Loucy (cell line): ENCODE measurements around the gene FTCDNL1.

Experiments
- H2AFZ ChIP-seq: fragments of 200-600 bp; sonication (generic); 2 replicates; pipeline ENCODE4 v1.6.0; 2016; ENCODE audit warnings: antibody characterized with exemption, mild to moderate bottlenecking, low read length, moderate library complexity
- H3F3A ChIP-seq: fragments of 200-600 bp; 2 replicates; pipeline ENCODE4 v1.6.0; 2016; ENCODE audit warnings: antibody characterized with exemption, low read depth, mild to moderate bottlenecking
- H3K27me3 ChIP-seq: fragments of 200-600 bp; sonication (generic); 2 replicates; pipeline ENCODE4 v1.6.1; 2014; ENCODE audit warnings: low read length, mild to moderate bottlenecking; ENCODE audit not compliant: insufficient read depth, poor library complexity, severe bottlenecking
- H3K36me3 ChIP-seq: fragments of 200-600 bp; sonication (generic); 2 replicates; pipeline ENCODE4 v1.6.1; 2016; ENCODE audit warnings: low read length; ENCODE audit not compliant: insufficient read depth
- H3K4me1 ChIP-seq: fragments of 200-600 bp; sonication (generic); 2 replicates; pipeline ENCODE4 v1.5.1; 2014; ENCODE audit warnings: low read length, mild to moderate bottlenecking; ENCODE audit not compliant: insufficient read depth, poor library complexity, severe bottlenecking
- H3K4me2 ChIP-seq: fragments of 200-600 bp; sonication (generic); 2 replicates; pipeline ENCODE4 v1.6.0; 2014; ENCODE audit warnings: antibody characterized with exemption, low read length, low read depth, mild to moderate bottlenecking; ENCODE audit not compliant: poor library complexity, severe bottlenecking
- H3K4me3 ChIP-seq: fragments of 200-600 bp; sonication (generic); 2 replicates; pipeline ENCODE4 v1.5.1; 2014; ENCODE audit warnings: low read length, mild to moderate bottlenecking, mixed read lengths; ENCODE audit not compliant: poor library complexity, severe bottlenecking
- H3K79me2 ChIP-seq: fragments of 200-600 bp; sonication (generic); 2 replicates; pipeline ENCODE4 v1.6.1; 2014; ENCODE audit warnings: low read length; ENCODE audit not compliant: insufficient read depth
- H3K9ac ChIP-seq: fragments of 200-600 bp; sonication (generic); 2 replicates; pipeline ENCODE4 v1.6.0; 2014; ENCODE audit warnings: mild to moderate bottlenecking, low read depth, low read length, moderate library complexity; ENCODE audit not compliant: poor library complexity, severe bottlenecking
- H3K9me2 ChIP-seq: fragments of 200-600 bp; sonication (generic); replicated peaks from 2 replicates; pipeline ENCODE4 v1.6.1; 2016; ENCODE audit warnings: low read depth, low read length, mixed read lengths
- H3K9me3 ChIP-seq: fragments of 200-600 bp; sonication (generic); 2 replicates; pipeline ENCODE4 v1.6.1; 2014; ENCODE audit warnings: mild to moderate bottlenecking, antibody characterized with exemption, low read length, low read depth; ENCODE audit not compliant: insufficient read depth
- H4K20me1 ChIP-seq: fragments of 200-600 bp; sonication (generic); 2 replicates; pipeline ENCODE4 v1.6.0; 2014; ENCODE audit warnings: antibody characterized with exemption, low read length, mild to moderate bottlenecking; ENCODE audit not compliant: insufficient read depth, poor library complexity, severe bottlenecking
- EZH2phosphoT487 ChIP-seq: fragments of 200-600 bp; IDR thresholded peaks from 2 replicates; pipeline ENCODE4 v1.6.1; 2018; ENCODE audit warnings: antibody characterized with exemption, mild to moderate bottlenecking, moderate library complexity, borderline replicate concordance
- TF ChIP-seq, protein P1 (sequence below): fragments of 200-600 bp; sonication (generic); conservative IDR thresholded peaks from 2 replicates; pipeline ENCODE4 v1.5.1; 2014; ENCODE audit warnings: mild to moderate bottlenecking, antibody characterized with exemption, low read length

FTCDNL1 gene

DNA sequence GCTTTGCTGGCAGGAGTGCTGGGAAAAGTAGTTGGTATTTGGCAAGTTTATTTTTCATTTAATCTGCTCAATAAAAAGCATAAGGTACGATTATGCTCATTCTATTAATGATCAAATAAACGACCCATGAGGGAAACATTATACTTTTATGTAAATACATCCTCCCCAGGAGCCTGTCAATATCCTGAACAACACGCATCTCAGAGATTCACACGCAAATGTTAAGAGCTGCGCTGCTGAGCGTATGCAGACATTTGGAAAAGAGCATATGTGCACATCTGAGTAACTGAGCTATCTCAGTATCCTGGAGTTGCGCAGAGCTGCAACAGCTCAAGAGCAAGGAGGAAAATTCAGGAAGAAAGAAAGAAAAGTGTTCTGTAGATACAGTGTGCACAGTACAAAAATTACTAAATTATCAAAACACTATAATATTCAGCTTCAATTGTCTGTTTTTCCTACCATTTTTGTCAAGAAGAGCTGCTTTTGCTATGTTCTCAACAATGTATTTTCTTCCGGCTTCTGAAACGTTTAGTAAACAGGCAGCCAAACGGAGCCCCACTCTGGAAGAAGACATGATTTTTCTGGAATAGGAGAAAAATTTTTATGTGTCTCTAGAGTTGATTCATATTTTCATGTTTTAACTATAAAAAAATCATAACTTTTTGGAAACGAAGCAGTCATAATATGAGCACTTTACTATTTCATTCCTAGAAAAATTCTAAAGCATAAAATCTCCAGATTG is 2.4 kb downstream of the FTCDNL1 start:
- no peak overlapping the region for H2AFZ ChIP-seq
- H3K9me3 ChIP-seq = no peaks in the 10 kb centered on the region
- TF ChIP-seq EZH2phosphoT487 = no peak
- TF ChIP-seq, protein P1, sequence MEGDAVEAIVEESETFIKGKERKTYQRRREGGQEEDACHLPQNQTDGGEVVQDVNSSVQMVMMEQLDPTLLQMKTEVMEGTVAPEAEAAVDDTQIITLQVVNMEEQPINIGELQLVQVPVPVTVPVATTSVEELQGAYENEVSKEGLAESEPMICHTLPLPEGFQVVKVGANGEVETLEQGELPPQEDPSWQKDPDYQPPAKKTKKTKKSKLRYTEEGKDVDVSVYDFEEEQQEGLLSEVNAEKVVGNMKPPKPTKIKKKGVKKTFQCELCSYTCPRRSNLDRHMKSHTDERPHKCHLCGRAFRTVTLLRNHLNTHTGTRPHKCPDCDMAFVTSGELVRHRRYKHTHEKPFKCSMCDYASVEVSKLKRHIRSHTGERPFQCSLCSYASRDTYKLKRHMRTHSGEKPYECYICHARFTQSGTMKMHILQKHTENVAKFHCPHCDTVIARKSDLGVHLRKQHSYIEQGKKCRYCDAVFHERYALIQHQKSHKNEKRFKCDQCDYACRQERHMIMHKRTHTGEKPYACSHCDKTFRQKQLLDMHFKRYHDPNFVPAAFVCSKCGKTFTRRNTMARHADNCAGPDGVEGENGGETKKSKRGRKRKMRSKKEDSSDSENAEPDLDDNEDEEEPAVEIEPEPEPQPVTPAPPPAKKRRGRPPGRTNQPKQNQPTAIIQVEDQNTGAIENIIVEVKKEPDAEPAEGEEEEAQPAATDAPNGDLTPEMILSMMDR = no peak
- H3K36me3 ChIP-seq = no peaks in the 10 kb centered on the region
- H4K20me1 ChIP-seq = no peaks in the 10 kb centered on the region
- H3K9ac ChIP-seq = no peak overlapping the region
- H3F3A ChIP-seq = no peaks in the 10 kb centered on the region
- H3K4me1 ChIP-seq = no peaks in the 10 kb centered on the region
- no peaks in the 10 kb centered on the region for H3K9me2 ChIP-seq
- H3K79me2 ChIP-seq = no peaks in the 10 kb centered on the region
- no peak overlapping the region for H3K4me2 ChIP-seq
- no peak overlapping the region for H3K4me3 ChIP-seq
- no peaks in the 10 kb centered on the region for H3K27me3 ChIP-seq

DNA sequence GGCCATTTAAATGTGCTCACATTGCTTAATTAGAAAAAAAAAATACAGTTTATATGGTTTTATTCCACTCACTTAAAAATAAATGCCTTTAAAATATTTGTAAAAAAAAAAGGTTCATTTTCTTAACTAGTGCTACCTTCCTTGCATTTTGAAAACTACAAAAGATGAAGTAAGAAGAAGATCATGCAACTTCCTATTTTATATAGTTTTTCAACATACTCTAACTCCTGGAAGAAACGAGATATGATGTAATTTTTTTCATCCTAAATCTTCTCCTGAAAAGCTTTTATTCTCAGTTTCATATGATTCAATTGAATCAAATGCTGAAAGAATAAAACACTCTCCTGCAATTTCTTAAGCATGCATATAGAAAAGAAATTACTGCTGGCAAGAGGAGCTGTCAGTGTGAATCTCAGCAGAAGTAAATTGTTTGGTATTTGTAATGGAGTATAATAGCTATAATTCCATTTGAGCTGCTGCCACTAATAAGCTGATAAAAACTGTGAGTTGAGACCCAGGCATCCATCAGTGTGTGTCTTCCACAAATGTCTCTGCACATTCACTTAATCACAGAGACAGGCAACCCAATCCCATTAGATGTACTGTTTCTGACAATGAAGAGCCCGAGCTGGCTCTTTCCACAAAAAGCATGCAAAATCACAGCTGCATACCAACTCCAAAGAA is 3.7 kb downstream of the FTCDNL1 start:
- H3F3A ChIP-seq = no peaks in the 10 kb centered on the region
- TF ChIP-seq EZH2phosphoT487 = no peak
- no peaks in the 10 kb centered on the region for H3K79me2 ChIP-seq
- no peaks in the 10 kb centered on the region for H3K27me3 ChIP-seq
- H3K4me3 ChIP-seq = no peak overlapping the region
- no peaks in the 10 kb centered on the region for H3K4me1 ChIP-seq
- no peaks in the 10 kb centered on the region for H4K20me1 ChIP-seq
- H3K9me2 ChIP-seq = no peaks in the 10 kb centered on the region
- no peaks in the 10 kb centered on the region for H3K9me3 ChIP-seq
- H3K9ac ChIP-seq = no peak overlapping the region
- H3K4me2 ChIP-seq = no peak overlapping the region
- no peak overlapping the region for H2AFZ ChIP-seq
- no peaks in the 10 kb centered on the region for H3K36me3 ChIP-seq

DNA sequence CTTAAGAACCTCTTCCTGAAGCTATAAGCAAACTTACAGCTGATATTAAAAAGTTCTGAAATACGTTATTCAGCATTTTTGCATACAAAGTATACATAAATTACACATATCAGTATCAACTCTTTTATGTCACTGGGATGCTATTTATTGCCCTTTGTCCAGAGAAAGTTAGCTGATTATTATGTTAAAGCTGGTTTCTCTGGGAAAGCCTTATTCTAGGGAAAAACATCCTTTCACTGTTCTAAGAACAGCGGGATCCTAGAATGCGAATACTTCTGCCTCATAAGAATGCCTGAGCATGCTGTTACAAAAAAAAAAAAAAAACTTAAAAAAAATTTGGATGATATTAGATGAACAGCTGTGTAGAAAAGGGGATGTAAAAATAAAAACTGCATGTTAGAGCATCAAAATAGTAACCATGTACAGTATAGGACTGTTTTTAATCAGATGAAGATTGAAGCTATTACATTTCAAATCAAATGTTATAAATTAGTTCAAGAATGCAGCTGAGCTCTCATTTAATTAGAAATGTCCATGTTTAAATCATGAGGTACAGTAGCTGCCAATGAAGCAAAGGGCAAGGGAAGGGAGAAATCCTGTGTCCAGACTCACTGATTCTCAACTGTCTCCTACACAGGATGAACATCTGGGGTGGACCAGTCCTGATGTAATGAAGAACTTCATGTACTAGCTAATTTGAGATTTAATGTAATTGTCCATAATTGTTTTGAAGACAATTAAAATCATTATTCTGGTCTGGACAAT is 8.2 kb downstream of the FTCDNL1 start:
- Histone ChIP-seq H3K4me2 (no peak overlapping the region), H3K79me2 (no peaks in the 10 kb centered on the region), H3K9me2 (no peaks in the 10 kb centered on the region), H3K9me3 (no peaks in the 10 kb centered on the region), H3F3A (no peaks in the 10 kb centered on the region), H3K9ac (no peak overlapping the region), H2AFZ (no peak overlapping the region), H4K20me1 (no peaks in the 10 kb centered on the region), H3K36me3 (no peaks in the 10 kb centered on the region), H3K27me3 (no peaks in the 10 kb centered on the region), H3K4me3 (no peak overlapping the region), H3K4me1 (no peaks in the 10 kb centered on the region)
- TF ChIP-seq EZH2phosphoT487 = no peak
- TF ChIP-seq, protein P1 = no peak
